Motor neuron (in vitro differentiated cells): Measurements from ENCODE around the gene CCDC91. TPM values are rescaled to one million over a fixed set of nuclear protein-coding genes. Genes with fewer than 3 reads are reported as not detected.

ENCODE experiments used
- ATAC-seq, 8 experiments: fragments of 200-7000 bp; cut with Tn5 transposase; replicated peaks in 6 of 8; 2 replicates each; pipeline ENCODE4 v1.8.0; 2021; ENCODE audit warnings: mild to moderate bottlenecking in 8 of 8, moderate library complexity in 8 of 8
- H3K27ac ChIP-seq, 2 donors: fragments of 250-450 bp; sonication (Bioruptor Pico); 2 replicates each; pipeline ENCODE4 v1.9.0; 2021; ENCODE audit warnings: antibody characterized with exemption in 2 of 2, mild to moderate bottlenecking in 2 of 2, moderate library complexity in 1 of 2
- H3K4me1 ChIP-seq, 2 donors: fragments of 250-450 bp; sonication (Bioruptor Pico); replicated peaks in 1 of 2; 2 replicates each; pipeline ENCODE4 v1.6.1; 2021; ENCODE audit warnings: antibody characterized with exemption in 2 of 2, mild to moderate bottlenecking in 2 of 2, moderate library complexity in 1 of 2
- H3K4me3 ChIP-seq, 5 donors: fragments of 250-450 bp; sonication (Bioruptor Pico); 2 replicates each; pipeline ENCODE4 v1.9.0; 2021; ENCODE audit warnings: antibody characterized with exemption in 5 of 5, mild to moderate bottlenecking in 5 of 5, moderate library complexity in 4 of 5
- WGBS, 10 experiments: fragments of 450-650 bp; shearing (Covaris generic); methylation state at CpG; one replicate each; pipeline ENCODE4 v1.0.0; 2022; 5-methylcytosine and 5-hydroxymethylcytosine counted together
- in situ Hi-C, 9 experiments: fragments of 400-800 bp; cut with MboI; loops; one replicate each; pipeline ENCODE4 v1.15.0; 2021; ENCODE audit warnings: low sequenced_read_pairs in 9 of 9, low pct_unique_long_range_greater_than_20kb in 2 of 9; ENCODE audit not compliant: unreplicated experiment in 9 of 9
- total RNA-seq, 8 experiments: library from RNA; unstranded; fragments of 300-600 nt; gene quantifications; 2 replicates each; pipeline versions ENCODE4 v1.2.3 to v1.2.4, GENCODE V29; 2022

The CCDC91 gene
- total RNA-seq, 8 experiments from 2014 or later: 21.6 to 42.3 (median 30.2) TPM

DNA sequence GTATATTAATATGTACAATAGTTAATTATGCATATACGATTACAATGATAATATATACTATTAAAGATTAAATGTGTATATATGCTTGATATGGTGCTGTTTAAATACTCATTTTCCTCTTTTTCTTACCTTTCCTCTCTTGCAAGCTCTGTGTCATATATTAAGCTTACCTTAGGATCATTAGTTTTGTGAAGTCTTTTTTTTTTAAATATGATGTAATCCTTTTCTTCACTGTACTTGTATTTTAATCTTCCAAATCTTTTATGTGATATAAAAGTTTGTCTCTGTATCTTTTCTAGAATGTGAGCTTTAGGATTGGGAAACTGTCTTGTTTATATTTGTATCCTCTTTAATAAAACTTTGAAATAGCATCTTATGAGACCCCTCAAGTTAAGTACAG, 88.7 kb downstream of the CCDC91 start:
- H3K27ac ChIP-seq: no peak overlapping the region
- no peak overlapping the region for H3K4me3 ChIP-seq
- no peak for ATAC-seq
- no peaks in the 10 kb centered on the region for H3K4me1 ChIP-seq
- in situ Hi-C loops: no loop called here
- 90 to 100% (median 100%) methylated on average over 1 of the region's 1 CpG; no CpG with 5 or more reads in 1 of the 10 experiments for WGBS, 10 experiments

- Histone ChIP-seq H3K27ac (no peak overlapping the region), H3K4me1 (no peaks in the 10 kb centered on the region), H3K4me3 (no peak overlapping the region)
- ATAC-seq: no peak
- in situ Hi-C loops: no loop called here
Measured at GRCh38 chr12:28286352-28286751, 96.1 kb downstream of the CCDC91 start.

DNA sequence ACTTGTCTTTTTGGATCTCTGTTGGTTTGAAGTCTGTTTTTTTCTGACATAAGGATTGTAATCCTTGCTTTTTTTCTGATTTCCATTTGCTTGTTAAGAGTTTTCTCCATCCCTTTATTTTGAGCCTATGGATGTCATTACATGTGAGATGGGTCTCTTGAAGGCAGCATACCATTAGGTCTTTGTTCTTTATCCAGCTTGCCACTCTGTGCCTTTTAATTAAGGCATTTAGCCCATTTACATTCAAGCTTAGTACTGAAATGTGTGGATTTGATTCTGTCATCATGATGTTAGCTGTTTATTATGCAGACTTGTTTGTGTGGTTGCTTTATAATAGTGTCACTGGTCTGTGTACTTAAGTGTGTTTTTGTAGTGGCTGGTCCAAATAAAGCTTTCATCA, 100.0 kb downstream of the CCDC91 start:
- in situ Hi-C loops: no loop called here
- no peaks in the 10 kb centered on the region for H3K4me1 ChIP-seq
- no peak for ATAC-seq
- no peak overlapping the region for H3K4me3 ChIP-seq
- no peak overlapping the region for H3K27ac ChIP-seq

DNA sequence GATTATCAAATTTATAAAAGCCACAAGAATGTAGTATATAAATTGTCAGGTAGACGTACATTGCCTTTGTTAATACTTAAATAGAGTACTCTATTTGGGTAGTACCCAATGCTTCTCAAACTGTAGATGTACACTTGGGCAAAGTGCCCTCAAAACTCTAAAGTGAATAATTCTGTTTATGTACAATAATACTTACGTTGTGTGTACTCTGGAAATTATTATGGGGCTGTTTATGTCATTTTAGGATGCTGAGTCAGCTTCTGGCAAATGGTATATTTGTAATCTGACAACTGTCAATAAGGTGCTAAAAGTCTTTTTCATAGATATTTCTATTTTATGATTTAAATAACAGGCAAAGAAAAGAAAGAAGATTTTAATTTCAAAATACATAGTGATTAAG, 102.4 kb downstream of the CCDC91 start:
- in situ Hi-C loops: no loop called here
- Histone ChIP-seq H3K27ac (no peak overlapping the region), H3K4me3 (no peak overlapping the region), H3K4me1 (no peaks in the 10 kb centered on the region)
- 71 to 100% (median 88%) methylated on average over 1 to 2 of the region's 2 CpGs for WGBS, 10 experiments
- no peak for ATAC-seq

DNA sequence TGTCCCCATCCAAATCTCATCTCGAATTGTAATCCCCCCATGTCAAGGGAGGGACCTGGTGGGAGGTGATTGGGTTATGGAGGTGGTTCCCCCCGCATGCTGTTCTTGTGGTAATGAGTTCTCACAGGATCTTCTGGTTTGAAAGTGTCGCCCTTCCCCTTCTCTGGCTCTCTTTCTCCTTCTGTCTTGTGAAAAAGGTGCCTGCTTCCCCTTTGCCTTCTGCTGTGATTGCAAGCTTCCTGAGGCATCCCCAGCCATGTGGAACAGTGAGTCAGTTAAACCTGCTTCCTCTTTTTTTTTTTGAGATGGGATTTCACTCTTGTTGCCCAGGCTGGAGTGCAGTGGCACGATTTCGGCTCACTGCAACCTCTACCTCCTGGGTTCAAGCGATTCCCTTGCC, 104.0 kb downstream of the CCDC91 start:
- WGBS, 10 experiments: 20 to 96% (median 75%) methylated on average over 1 to 4 of the region's 6 CpGs; no CpG with 5 or more reads in 2 of the 10 experiments
- in situ Hi-C loops: no loop called here
- no peaks in the 10 kb centered on the region for H3K4me1 ChIP-seq
- no peak for ATAC-seq
- no peak overlapping the region for H3K4me3 ChIP-seq
- H3K27ac ChIP-seq: no peak overlapping the region

DNA sequence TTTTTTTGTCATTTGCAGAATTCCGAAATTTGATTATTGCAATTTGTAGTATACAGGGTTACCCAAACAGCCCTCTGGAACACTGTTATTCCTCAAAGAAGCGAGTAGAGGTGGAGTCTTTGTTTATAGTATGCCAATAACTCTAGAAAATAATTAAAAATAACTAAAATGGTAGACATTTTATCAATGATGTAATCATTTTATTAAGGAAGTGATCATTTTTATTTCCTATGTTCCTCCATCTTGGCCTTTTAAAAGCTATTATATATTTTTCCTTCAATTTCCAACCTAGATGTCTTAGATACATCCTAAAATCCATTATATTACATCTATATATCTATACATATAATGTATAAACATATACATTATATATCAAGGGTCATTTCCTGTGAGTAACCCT, 106.0 kb downstream of the CCDC91 start:
- H3K4me1 ChIP-seq: no peaks in the 10 kb centered on the region
- no peak overlapping the region for H3K27ac ChIP-seq
- in situ Hi-C loops: no loop called here
- ATAC-seq: no peak
- 74 to 100% (median 95%) methylated on average over 2 of the region's 2 CpGs for WGBS, 10 experiments
- no peak overlapping the region for H3K4me3 ChIP-seq

DNA sequence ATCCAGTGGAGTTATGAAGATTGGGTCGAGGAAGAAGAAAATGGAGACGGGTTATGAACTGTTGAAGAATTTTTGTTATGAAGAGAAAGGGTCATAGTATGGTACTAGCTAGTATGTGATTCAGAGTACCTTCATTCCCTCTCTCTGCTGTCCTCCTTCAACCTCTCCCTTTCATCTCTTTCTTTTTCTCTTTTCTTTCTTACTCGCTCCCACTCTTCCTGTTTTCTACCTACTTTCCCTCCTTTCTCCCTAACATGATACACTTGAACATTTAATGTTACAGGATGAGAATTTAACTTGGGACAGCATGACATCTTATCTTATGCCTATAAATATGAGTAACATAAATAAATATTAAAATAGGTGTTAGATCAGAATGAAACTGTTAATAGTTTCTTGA, 112.9 kb downstream of the CCDC91 start:
- Histone ChIP-seq H3K4me1 (no peaks in the 10 kb centered on the region), H3K27ac (no peak overlapping the region), H3K4me3 (no peak overlapping the region)
- no peak for ATAC-seq
- 82 to 100% (median 97%) methylated on average over 2 to 3 of the region's 3 CpGs for WGBS, 10 experiments
- in situ Hi-C loops: no loop called here

GRCh38 chr12:28306535-28306934, 116.3 kb downstream of the CCDC91 start:
- no peak for ATAC-seq
- Histone ChIP-seq H3K27ac (no peak overlapping the region), H3K4me3 (no peak overlapping the region), H3K4me1 (no peaks in the 10 kb centered on the region)
- in situ Hi-C loops: no loop called here
- 44 to 100% (median 94%) methylated on average over 1 to 2 of the region's 2 CpGs for WGBS, 10 experiments

DNA sequence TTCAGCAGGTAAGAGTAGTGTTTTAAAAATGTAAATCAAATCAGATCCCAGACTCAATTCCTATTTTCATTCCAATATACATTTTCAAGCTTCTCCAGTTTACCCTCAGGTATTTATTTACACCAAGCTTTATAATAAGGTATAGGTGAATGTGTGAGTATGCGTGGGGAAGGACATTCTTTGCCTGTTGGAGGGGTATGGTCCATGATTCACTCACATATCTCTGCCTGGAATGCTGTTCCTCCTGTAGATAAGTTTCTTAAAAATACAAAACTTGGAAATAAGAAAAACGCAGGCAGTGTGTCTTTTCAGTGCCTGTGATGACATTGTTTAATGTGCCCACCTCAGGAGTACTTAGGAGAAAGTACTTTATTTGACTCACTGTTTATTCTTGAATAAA, 118.6 kb downstream of the CCDC91 start:
- WGBS, 10 experiments: 75 to 100% (median 100%) methylated on average over 1 to 2 of the region's 2 CpGs; no CpG with 5 or more reads in 1 of the 10 experiments
- ATAC-seq: no peak
- H3K4me3 ChIP-seq: no peak overlapping the region
- H3K27ac ChIP-seq: no peak overlapping the region
- in situ Hi-C loops: no loop called here
- H3K4me1 ChIP-seq: no peaks in the 10 kb centered on the region

- peak in 7 of 8 experiments; percentile 66 to 96 (median 82) for ATAC-seq
- Histone ChIP-seq H3K4me1 (no peaks in the 10 kb centered on the region), H3K4me3 (no peak overlapping the region), H3K27ac (no peak overlapping the region)
- in situ Hi-C loops: no loop called here
- WGBS, 10 experiments: 60 to 100% (median 100%) methylated on average over 1 of the region's 1 CpG
Measured at GRCh38 chr12:28313631-28314030, 123.4 kb downstream of the CCDC91 start.

DNA sequence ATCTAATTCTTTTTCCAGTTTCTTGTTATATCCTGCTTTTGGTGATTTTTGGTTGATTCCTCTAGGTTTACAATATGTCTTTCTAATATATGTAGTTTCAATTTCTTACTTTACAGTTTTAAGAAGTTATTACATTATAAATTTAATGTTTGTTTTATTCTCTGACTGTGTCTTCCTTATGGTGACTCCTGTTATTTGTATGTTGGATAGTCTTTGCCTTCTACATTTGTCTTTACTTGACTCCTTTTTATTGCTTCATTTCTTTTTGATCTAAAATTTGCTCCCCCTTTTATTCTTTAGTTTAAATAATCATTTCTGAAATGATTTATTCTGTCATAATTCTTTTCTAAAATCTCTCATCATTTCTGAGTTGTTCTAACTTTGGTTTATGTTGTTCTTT, 125.8 kb downstream of the CCDC91 start:
- no peak overlapping the region for H3K4me3 ChIP-seq
- in situ Hi-C loops: no loop called here
- no peak for ATAC-seq
- H3K27ac ChIP-seq: no peak overlapping the region
- no peaks in the 10 kb centered on the region for H3K4me1 ChIP-seq

- Histone ChIP-seq H3K4me3 (no peak overlapping the region), H3K4me1 (no peaks in the 10 kb centered on the region), H3K27ac (no peak overlapping the region)
- in situ Hi-C loops: no loop called here
- WGBS, 10 experiments: 0 to 100% (median 58%) methylated on average over 1 to 3 of the region's 3 CpGs
- ATAC-seq: no peak
Measured at GRCh38 chr12:28318273-28318672, 128.0 kb downstream of the CCDC91 start.

- in situ Hi-C loops: no loop called here
- no peak for ATAC-seq
- H3K4me3 ChIP-seq: no peak overlapping the region
- no peak overlapping the region for H3K27ac ChIP-seq
- H3K4me1 ChIP-seq: no peaks in the 10 kb centered on the region
- 71 to 100% (median 100%) methylated on average over 1 of the region's 1 CpG; no CpG with 5 or more reads in 1 of the 10 experiments for WGBS, 10 experiments
Measured at GRCh38 chr12:28320353-28320752, 130.1 kb downstream of the CCDC91 start.

DNA sequence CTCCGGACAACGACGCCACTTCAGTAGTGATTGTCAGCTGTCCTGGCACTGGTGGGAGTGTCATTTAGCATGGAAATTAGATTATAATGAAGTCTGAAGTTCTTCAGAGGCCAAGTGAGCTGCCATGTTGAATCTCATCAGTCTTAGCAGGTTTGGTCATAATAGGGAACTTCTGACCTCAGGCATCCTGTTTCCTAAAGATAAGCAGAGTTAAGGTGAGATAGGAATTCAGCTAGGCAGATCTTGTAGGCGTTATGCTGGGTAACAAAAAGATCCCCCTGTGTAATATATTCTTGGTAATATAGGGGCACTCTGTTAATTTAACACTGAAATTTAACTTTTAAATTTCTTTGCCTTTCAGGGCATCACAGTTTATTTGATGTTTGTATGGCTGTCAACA, 137.5 kb downstream of the CCDC91 start:
- in situ Hi-C loops: no loop called here
- 92 to 100% (median 95%) methylated on average over 1 to 4 of the region's 4 CpGs; no CpG with 5 or more reads in 5 of the 10 experiments for WGBS, 10 experiments
- Histone ChIP-seq H3K4me1 (no peaks in the 10 kb centered on the region), H3K27ac (no peak overlapping the region), H3K4me3 (no peak overlapping the region)
- ATAC-seq: no peak

- no peak for ATAC-seq
- in situ Hi-C loops: no loop called here
- no peaks in the 10 kb centered on the region for H3K4me1 ChIP-seq
- no peak overlapping the region for H3K27ac ChIP-seq
- 90 to 100% (median 100%) methylated on average over 1 to 2 of the region's 2 CpGs; no CpG with 5 or more reads in 1 of the 10 experiments for WGBS, 10 experiments
- no peak overlapping the region for H3K4me3 ChIP-seq
Measured at GRCh38 chr12:28328967-28329366, 138.7 kb downstream of the CCDC91 start.
